Keratinocyte (primary cell): ENCODE measurements around the gene MAPK12. TPM values are rescaled to one million over a fixed set of nuclear protein-coding genes. Genes with fewer than 3 reads are reported as not detected.

ENCODE experiments used
- DNase-seq: peaks from one replicate; pipeline ENCODE4 v3.0.0-alpha.2; 2011; ENCODE audit warnings: low read depth, missing footprints, low spot score
- FAIRE-seq: peaks from 2 replicates; lab custom pipeline; 2011; peaks lifted over from hg19 to GRCh38; lab: Jason Lieb, UNC
- H2AFZ ChIP-seq: 2 replicates; pipeline ENCODE4 v1.6.0; 2012; ENCODE audit warnings: low read length, control low read depth, inconsistent platforms; ENCODE audit not compliant: control insufficient read depth
- H3K27ac ChIP-seq: 2 replicates; pipeline ENCODE4 v1.5.1; 2011; ENCODE audit warnings: low read length; ENCODE audit not compliant: control insufficient read depth, insufficient read depth
- H3K27me3 ChIP-seq: 3 replicates; pipeline ENCODE4 v1.6.0; 2011; ENCODE audit warnings: low read length; ENCODE audit not compliant: control insufficient read depth, insufficient read depth; ENCODE audit errors: extremely low read depth
- H3K36me3 ChIP-seq, 2 experiments: 2 replicates in 1 of 2; 3 replicates in 1 of 2; pipeline ENCODE4 v1.5.1; 2011; ENCODE audit warnings: low read length in 2 of 2, mild to moderate bottlenecking in 1 of 2; ENCODE audit not compliant: control insufficient read depth in 2 of 2, insufficient read depth in 2 of 2; ENCODE audit errors: extremely low read depth in 1 of 2
- H3K4me1 ChIP-seq: 3 replicates; pipeline ENCODE4 v1.5.1; 2011; ENCODE audit warnings: low read length; ENCODE audit not compliant: control insufficient read depth, insufficient read depth; ENCODE audit errors: extremely low read depth
- H3K4me2 ChIP-seq: 3 replicates; pipeline ENCODE4 v1.6.0; 2011; ENCODE audit warnings: low read depth, low read length; ENCODE audit not compliant: control insufficient read depth, insufficient read depth; ENCODE audit errors: extremely low read depth
- H3K4me3 ChIP-seq, 3 experiments: fragments of 200-600 bp in 1 of 3; sonication (generic) in 1 of 3; 2 replicates in 2 of 3; 3 replicates in 1 of 3; pipeline ENCODE4 v1.5.1; 2011 to 2016; ENCODE audit warnings: low read length in 3 of 3, mild to moderate bottlenecking in 3 of 3, control low read depth in 2 of 3, inconsistent platforms in 1 of 3, low read depth in 1 of 3, mixed read lengths in 1 of 3, mixed run types in 1 of 3, moderate library complexity in 1 of 3; ENCODE audit not compliant: control insufficient read depth in 2 of 3, insufficient read depth in 2 of 3; ENCODE audit errors: extremely low read depth in 1 of 3
- H3K79me2 ChIP-seq: 2 replicates; pipeline ENCODE4 v1.6.0; 2012; ENCODE audit warnings: low read length; ENCODE audit not compliant: control insufficient read depth, insufficient read depth
- H3K9ac ChIP-seq: 3 replicates; pipeline ENCODE4 v1.6.0; 2011; ENCODE audit warnings: low read length; ENCODE audit not compliant: control insufficient read depth, insufficient read depth; ENCODE audit errors: extremely low read depth
- H3K9me1 ChIP-seq: 3 replicates; pipeline ENCODE4 v1.6.0; 2011; ENCODE audit warnings: low read length; ENCODE audit not compliant: control insufficient read depth, insufficient read depth; ENCODE audit errors: extremely low read depth
- H3K9me3 ChIP-seq: 2 replicates; pipeline ENCODE4 v1.5.1; 2012; ENCODE audit warnings: low read depth, low read length; ENCODE audit not compliant: control insufficient read depth
- H4K20me1 ChIP-seq: 3 replicates; pipeline ENCODE4 v1.6.0; 2011; ENCODE audit warnings: low read length; ENCODE audit not compliant: control insufficient read depth, insufficient read depth; ENCODE audit errors: extremely low read depth
- EZH2 ChIP-seq: IDR thresholded peaks from one replicate; pipeline ENCODE4 v1.6.1; 2012; ENCODE audit warnings: inconsistent platforms, mild to moderate bottlenecking, low read length, moderate library complexity
- dilution Hi-C: fragments of 300-500 bp; cut with MboI; formaldehyde crosslinking; loops from one replicate; pipeline ENCODE4 v1.7.0; 2020; ENCODE audit warnings: low sequenced_read_pairs; ENCODE audit not compliant: extremely low pct_ligation_motif_present
- polyA plus RNA-seq, 5 experiments: library from polyadenylated mRNA; depleted of rRNA in 3 of 5; stranded (reverse) in 3 of 5; stranded (forward) in 1 of 5; unstranded in 1 of 5; fragments of >200 nt; gene quantifications; 1 replicate in 1 of 5; 2 replicates in 3 of 5; 3 replicates in 1 of 5; pipeline versions ENCODE4 v1.2.1 to v1.2.3, GENCODE V29; 2011 to 2012; ENCODE audit warnings: missing spikeins in 2 of 5, low read depth in 1 of 5, low replicate concordance in 1 of 5
- TF ChIP-seq, protein P1 (sequence below), 3 experiments: IDR thresholded peaks in 1 of 3; conservative IDR thresholded peaks in 1 of 3; optimal IDR thresholded peaks in 1 of 3; 2 replicates in 2 of 3; 3 replicates in 1 of 3; pipeline versions ENCODE3 to v1.5.1; 2011; ENCODE audit warnings: low read length in 3 of 3, mild to moderate bottlenecking in 3 of 3, moderate library complexity in 2 of 3, control low read depth in 1 of 3, inconsistent platforms in 1 of 3; ENCODE audit not compliant: insufficient read depth in 2 of 3; ENCODE audit errors: extremely low read depth in 1 of 3

The MAPK12 gene
- polyA plus RNA-seq, 1 donor (not counting 4 experiments of a cell fraction or from before 2014, with no cell fraction given): 10.1 TPM

DNA sequence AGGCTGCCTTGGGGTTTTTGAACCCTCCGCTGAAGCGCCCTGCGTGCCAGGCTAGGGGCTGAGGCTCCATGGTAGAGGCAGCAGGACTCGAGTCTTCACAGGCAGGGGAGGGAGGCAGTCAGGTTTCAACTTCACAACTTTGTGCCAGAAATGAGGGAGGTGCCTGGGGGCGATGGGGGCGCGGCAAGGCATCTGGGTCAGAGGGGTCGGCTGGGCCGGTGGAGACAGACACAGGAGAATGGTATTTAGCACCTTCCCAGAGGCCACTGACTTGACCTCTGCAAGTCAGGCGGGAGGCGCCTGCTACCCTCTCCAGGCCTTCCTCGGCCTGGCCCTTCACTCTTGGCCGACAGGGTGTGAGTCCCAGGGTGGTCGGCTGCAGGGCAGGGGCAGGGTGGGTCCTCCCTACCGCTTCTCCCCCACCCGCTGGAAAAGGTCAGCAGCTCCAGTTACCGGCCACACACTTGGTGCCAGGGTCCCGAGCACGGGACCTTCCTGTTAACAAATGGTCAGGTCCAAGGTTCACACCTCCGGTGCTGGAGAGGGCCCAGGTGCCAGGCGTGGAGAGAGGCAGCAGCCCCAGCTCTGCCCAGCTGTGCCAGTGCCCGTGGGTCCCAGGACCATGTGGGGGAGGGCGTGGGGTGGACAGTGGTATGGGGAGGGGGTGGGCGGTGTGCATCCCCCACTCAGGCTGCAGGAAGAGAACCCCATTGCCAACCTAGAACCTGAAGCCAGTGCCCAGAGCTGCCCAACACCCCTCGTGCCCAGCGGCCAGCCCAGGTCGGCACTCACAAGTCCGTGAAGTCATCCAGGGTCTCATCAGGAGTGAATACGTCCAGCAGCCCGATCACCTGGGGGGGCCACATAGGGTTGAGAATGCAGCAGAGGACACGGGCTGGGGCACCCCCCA, 3.8 kb downstream of the MAPK12 start:
- peaks cover 10% of the 10 kb centered on the region for H3K4me1 ChIP-seq
- no peaks in the 10 kb centered on the region for H3K9me3 ChIP-seq
- H3K27ac ChIP-seq: no peak overlapping the region
- no peak overlapping the region for H3K9ac ChIP-seq
- no peak overlapping the region for H2AFZ ChIP-seq
- peaks cover 0 to 5% of the 10 kb centered on the region in 2 experiments for H3K36me3 ChIP-seq
- dilution Hi-C loops: no loop called here
- H3K4me2 ChIP-seq: no peak overlapping the region
- DNase-seq (no peak), FAIRE-seq (no peak)
- H4K20me1 ChIP-seq: no peaks in the 10 kb centered on the region
- no peaks in the 10 kb centered on the region for H3K79me2 ChIP-seq
- H3K9me1 ChIP-seq: no peaks in the 10 kb centered on the region
- TF ChIP-seq, protein P1, sequence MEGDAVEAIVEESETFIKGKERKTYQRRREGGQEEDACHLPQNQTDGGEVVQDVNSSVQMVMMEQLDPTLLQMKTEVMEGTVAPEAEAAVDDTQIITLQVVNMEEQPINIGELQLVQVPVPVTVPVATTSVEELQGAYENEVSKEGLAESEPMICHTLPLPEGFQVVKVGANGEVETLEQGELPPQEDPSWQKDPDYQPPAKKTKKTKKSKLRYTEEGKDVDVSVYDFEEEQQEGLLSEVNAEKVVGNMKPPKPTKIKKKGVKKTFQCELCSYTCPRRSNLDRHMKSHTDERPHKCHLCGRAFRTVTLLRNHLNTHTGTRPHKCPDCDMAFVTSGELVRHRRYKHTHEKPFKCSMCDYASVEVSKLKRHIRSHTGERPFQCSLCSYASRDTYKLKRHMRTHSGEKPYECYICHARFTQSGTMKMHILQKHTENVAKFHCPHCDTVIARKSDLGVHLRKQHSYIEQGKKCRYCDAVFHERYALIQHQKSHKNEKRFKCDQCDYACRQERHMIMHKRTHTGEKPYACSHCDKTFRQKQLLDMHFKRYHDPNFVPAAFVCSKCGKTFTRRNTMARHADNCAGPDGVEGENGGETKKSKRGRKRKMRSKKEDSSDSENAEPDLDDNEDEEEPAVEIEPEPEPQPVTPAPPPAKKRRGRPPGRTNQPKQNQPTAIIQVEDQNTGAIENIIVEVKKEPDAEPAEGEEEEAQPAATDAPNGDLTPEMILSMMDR (optimal IDR thresholded peaks at IDR 0.05 in 1 of 3, IDR thresholded peaks at IDR 0.05 in 1 of 3, conservative IDR thresholded peaks at IDR 0.05 in 1 of 3; ENCODE audit: extremely low read depth in 1 of 3, insufficient read depth in 2 of 3, low read length in 3 of 3): no peak
- no peak for TF ChIP-seq EZH2
- no peak overlapping the region for H3K4me3 ChIP-seq
- no peaks in the 10 kb centered on the region for H3K27me3 ChIP-seq

DNA sequence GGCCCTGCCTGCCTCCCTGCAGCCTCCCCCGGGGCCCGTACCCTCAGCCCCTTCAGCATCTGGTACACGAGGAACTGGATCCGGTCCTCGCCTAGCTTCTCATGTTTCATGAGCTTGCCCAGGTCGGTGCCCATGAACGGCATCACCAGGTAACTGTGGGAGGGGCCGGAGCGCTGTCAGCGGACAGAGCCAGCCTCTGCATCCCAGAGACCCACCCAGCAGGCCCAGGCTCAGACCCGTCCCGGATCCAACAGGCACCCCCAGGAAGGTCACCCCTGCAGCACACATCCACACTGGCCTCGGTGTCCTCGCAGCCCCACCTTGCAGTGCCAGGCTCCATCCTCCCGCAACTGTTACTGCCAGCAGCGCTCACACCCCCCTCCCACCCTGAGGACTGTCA, 4.4 kb downstream of the MAPK12 start:
- Histone ChIP-seq H3K27ac (no peak overlapping the region), H3K9ac (no peak overlapping the region), H2AFZ (no peak overlapping the region), H4K20me1 (no peaks in the 10 kb centered on the region), H3K9me1 (no peaks in the 10 kb centered on the region), H3K27me3 (no peaks in the 10 kb centered on the region), H3K79me2 (no peaks in the 10 kb centered on the region), H3K4me2 (no peak overlapping the region), H3K4me3 (no peak overlapping the region), H3K4me1 (peaks cover 3% of the 10 kb centered on the region), H3K36me3 (peaks cover 0 to 5% of the 10 kb centered on the region in 2 experiments), H3K9me3 (no peaks in the 10 kb centered on the region)
- dilution Hi-C loops: no loop called here
- no peak for TF ChIP-seq EZH2
- TF ChIP-seq, protein P1 (optimal IDR thresholded peaks at IDR 0.05 in 1 of 3, IDR thresholded peaks at IDR 0.05 in 1 of 3, conservative IDR thresholded peaks at IDR 0.05 in 1 of 3; ENCODE audit: extremely low read depth in 1 of 3, insufficient read depth in 2 of 3, low read length in 3 of 3): no peak
- DNase-seq: no peak
- no peak for FAIRE-seq
